GM23338 (cell line): ENCODE results near the gene SHISA6. TPM values are rescaled to one million over a fixed set of nuclear protein-coding genes. Genes with fewer than 3 reads are reported as not detected.

ENCODE experiments used
- ATAC-seq: fragments of 200-7000 bp; cut with Tn5 transposase; 3 replicates; pipeline ENCODE4 v1.9.1; 2020
- DNase-seq: peaks from one replicate; pipeline ENCODE4 v3.0.0-alpha.2; 2015; ENCODE audit warnings: low spot score
- H2AFZ ChIP-seq: fragments of 200-600 bp; sonication (generic); 2 replicates; pipeline ENCODE4 v1.8.0; 2016; ENCODE audit warnings: antibody characterized with exemption, mild to moderate bottlenecking, moderate library complexity
- H3F3A ChIP-seq: fragments of 200-600 bp; sonication (generic); replicated peaks from 2 replicates; pipeline ENCODE4 v1.8.0; 2017; ENCODE audit warnings: antibody characterized with exemption, mixed run types, low read depth
- H3K27ac ChIP-seq: fragments of 200-600 bp; sonication (generic); 2 replicates; pipeline ENCODE4 v1.6.1; 2016; ENCODE audit warnings: low read depth
- H3K27me3 ChIP-seq: fragments of 200-600 bp; sonication (generic); 2 replicates; pipeline ENCODE4 v1.8.0; 2016; ENCODE audit warnings: mild to moderate bottlenecking, mixed run types, moderate library complexity; ENCODE audit not compliant: insufficient read depth
- H3K36me3 ChIP-seq: fragments of 200-600 bp; sonication (generic); 2 replicates; pipeline ENCODE4 v1.8.0; 2016; ENCODE audit warnings: mild to moderate bottlenecking; ENCODE audit not compliant: insufficient read depth
- H3K4me1 ChIP-seq: fragments of 200-600 bp; sonication (generic); 2 replicates; pipeline ENCODE4 v1.8.0; 2016; ENCODE audit warnings: mild to moderate bottlenecking, moderate library complexity; ENCODE audit not compliant: insufficient read depth
- H3K4me2 ChIP-seq: fragments of 200-600 bp; sonication (generic); 2 replicates; pipeline ENCODE4 v1.7.1; 2017; ENCODE audit warnings: mixed run types
- H3K4me3 ChIP-seq: fragments of 200-600 bp; sonication (generic); 2 replicates; pipeline ENCODE4 v1.6.1; 2016; ENCODE audit warnings: mixed run types
- H3K79me2 ChIP-seq: fragments of 200-600 bp; sonication (generic); replicated peaks from 2 replicates; pipeline ENCODE4 v1.8.0; 2017; ENCODE audit warnings: mild to moderate bottlenecking; ENCODE audit not compliant: insufficient read depth
- H3K9me2 ChIP-seq: fragments of 200-600 bp; sonication (generic); 2 replicates; pipeline ENCODE4 v1.8.0; 2017; ENCODE audit not compliant: insufficient read depth
- H4K20me1 ChIP-seq: fragments of 200-600 bp; sonication (generic); replicated peaks from 2 replicates; pipeline ENCODE4 v1.8.0; 2017; ENCODE audit warnings: mild to moderate bottlenecking; ENCODE audit not compliant: insufficient read depth
- H3K27ac Mint-ChIP-seq: 2 replicates; pipeline ENCODE4 v1.8.0; 2020; ENCODE audit warnings: inconsistent platforms, mild to moderate bottlenecking, moderate library complexity, mixed read lengths
- H3K27me3 Mint-ChIP-seq: 3 replicates; pipeline ENCODE4 v1.8.0; 2022; ENCODE audit warnings: low read depth, mild to moderate bottlenecking, moderate library complexity, mixed read lengths, inconsistent platforms; ENCODE audit not compliant: insufficient read depth, poor library complexity
- H3K36me3 Mint-ChIP-seq: 3 replicates; pipeline ENCODE4 v1.8.0; 2021; ENCODE audit warnings: low read depth, mild to moderate bottlenecking, inconsistent platforms, moderate library complexity, mixed read lengths
- H3K4me1 Mint-ChIP-seq: 3 replicates; pipeline ENCODE4 v1.8.0; 2020; ENCODE audit warnings: mild to moderate bottlenecking, inconsistent platforms, mixed read lengths
- H3K4me3 Mint-ChIP-seq: 3 replicates; pipeline ENCODE4 v1.8.0; 2021; ENCODE audit warnings: moderate library complexity, mild to moderate bottlenecking, inconsistent platforms, mixed read lengths
- H3K9me3 Mint-ChIP-seq: 3 replicates; pipeline ENCODE4 v1.8.0; 2020; ENCODE audit warnings: moderate library complexity, mild to moderate bottlenecking, inconsistent platforms, mixed read lengths
- CREB1 ChIP-seq: fragments of 250-450 bp; sonication (Bioruptor Pico); IDR thresholded peaks from 2 replicates; pipeline ENCODE4 v1.5.0; 2020; ENCODE audit warnings: low read depth, mild to moderate bottlenecking, moderate library complexity
- ETS1 ChIP-seq: IDR thresholded peaks from 2 replicates; pipeline ENCODE4 v1.6.1; 2016; ENCODE audit warnings: antibody characterized with exemption
- EZH2 ChIP-seq: fragments of 200-600 bp; sonication (generic); IDR thresholded peaks from one replicate; pipeline ENCODE4 v1.8.0; 2017; ENCODE audit warnings: antibody characterized with exemption, mild to moderate bottlenecking, low read depth; ENCODE audit not compliant: unreplicated experiment
- EZH2phosphoT487 ChIP-seq: fragments of 200-600 bp; sonication (generic); IDR thresholded peaks from one replicate; pipeline ENCODE4 v1.8.1; 2018; ENCODE audit warnings: antibody characterized with exemption; ENCODE audit not compliant: unreplicated experiment
- JUNB ChIP-seq: IDR thresholded peaks from one replicate; pipeline ENCODE4 v1.6.1; 2016; ENCODE audit warnings: antibody characterized with exemption; ENCODE audit not compliant: unreplicated experiment
- REST ChIP-seq: IDR thresholded peaks from one replicate; pipeline ENCODE4 v1.6.1; 2018; ENCODE audit warnings: antibody characterized with exemption; ENCODE audit not compliant: unreplicated experiment
- STAT1 ChIP-seq: IDR thresholded peaks from one replicate; pipeline ENCODE4 v1.6.1; 2016; ENCODE audit warnings: antibody characterized with exemption; ENCODE audit not compliant: unreplicated experiment
- ZNF114 ChIP-seq: fragments of 250-450 bp; sonication (Bioruptor Pico); IDR thresholded peaks from 2 replicates; pipeline ENCODE4 v1.5.0; 2020; ENCODE audit warnings: mild to moderate bottlenecking, moderate library complexity
- ZNF331 ChIP-seq: fragments of 250-450 bp; sonication (Bioruptor Pico); IDR thresholded peaks from 2 replicates; pipeline ENCODE4 v1.5.0; 2020; ENCODE audit warnings: low read depth, mild to moderate bottlenecking, moderate library complexity
- ZNF462 ChIP-seq: fragments of 250-450 bp; sonication (Bioruptor Pico); IDR thresholded peaks from 2 replicates; pipeline ENCODE4 v1.5.0; 2020; ENCODE audit warnings: mild to moderate bottlenecking, moderate library complexity
- polyA plus RNA-seq: library from polyadenylated mRNA; unstranded; fragments of >200 nt; fragmentation: Nextera tagmentation; extraction: Ambion mirVana; gene quantifications from 2 replicates; pipeline ENCODE4 v1.2.1, GENCODE V29; 2016
- total RNA-seq: library from RNA; depleted of rRNA; stranded (reverse); fragments of >200 nt; shearing (Covaris generic); gene quantifications from 2 replicates; pipeline ENCODE4 v1.2.3, GENCODE V29; 2014

Gene SHISA6
- total and polyA plus RNA-seq, 2 experiments from 2014 or later: 0.52 TPM; not detected in 1

DNA sequence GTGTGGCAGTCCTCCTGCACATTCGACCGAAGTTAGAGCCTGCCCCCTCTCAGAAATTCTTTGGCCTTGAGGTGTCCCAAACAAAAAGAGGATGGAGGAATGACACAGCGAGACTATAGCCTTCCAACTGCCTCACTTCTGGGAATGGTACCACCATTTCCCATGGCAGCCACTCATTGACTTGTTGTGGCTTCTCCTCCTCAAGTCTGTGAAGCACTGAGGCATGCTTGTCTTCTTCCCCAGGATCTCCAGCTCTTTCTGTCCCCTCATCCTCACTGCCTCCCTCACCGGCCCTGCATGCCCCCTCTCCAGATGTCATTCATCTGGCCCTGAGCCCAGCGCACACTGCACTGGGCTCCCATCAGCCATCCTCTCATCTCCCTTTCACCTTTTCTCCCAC is 313.5 kb downstream of the SHISA6 start:
- no peak overlapping the region for H3K4me2 ChIP-seq
- TF ChIP-seq ZNF331 (CRISPR knock-in tag) (no peak), EZH2 (no peak)
- no peaks in the 10 kb centered on the region for H3F3A ChIP-seq
- ATAC-seq: no peak
- no peaks in the 10 kb centered on the region for H3K9me2 ChIP-seq
- H3K27me3 Mint-ChIP-seq: peaks cover 2% of the 10 kb centered on the region
- H3K27ac ChIP-seq: no peak overlapping the region
- H3K27ac Mint-ChIP-seq: no peak overlapping the region
- no peaks in the 10 kb centered on the region for H3K36me3 ChIP-seq
- peaks cover 53% of the 10 kb centered on the region for H3K36me3 Mint-ChIP-seq
- no peaks in the 10 kb centered on the region for H3K79me2 ChIP-seq
- H3K4me1 Mint-ChIP-seq: no peaks in the 10 kb centered on the region
- H3K27me3 ChIP-seq: no peaks in the 10 kb centered on the region
- DNase-seq: no peak
- H3K4me3 ChIP-seq: no peak overlapping the region
- no peaks in the 10 kb centered on the region for H4K20me1 ChIP-seq
- H2AFZ ChIP-seq: no peak overlapping the region
- H3K4me3 Mint-ChIP-seq: no peak overlapping the region
- H3K4me1 ChIP-seq: no peaks in the 10 kb centered on the region
- peaks cover 98% of the 10 kb centered on the region for H3K9me3 Mint-ChIP-seq

GRCh38 chr17:11555530-11555929 is 314.5 kb downstream of the SHISA6 start:
- Mint-ChIP-seq H3K4me3 (no peak overlapping the region), H3K27me3 (peaks cover 2% of the 10 kb centered on the region), H3K36me3 (peaks cover 50% of the 10 kb centered on the region), H3K27ac (no peak overlapping the region), H3K9me3 (peaks cover 98% of the 10 kb centered on the region), H3K4me1 (no peaks in the 10 kb centered on the region)
- DNase-seq (no peak), ATAC-seq (no peak)
- Histone ChIP-seq H4K20me1 (no peaks in the 10 kb centered on the region), H3K4me2 (no peak overlapping the region), H3F3A (no peaks in the 10 kb centered on the region), H3K36me3 (no peaks in the 10 kb centered on the region), H3K79me2 (no peaks in the 10 kb centered on the region), H3K4me3 (no peak overlapping the region), H3K27ac (no peak overlapping the region), H2AFZ (no peak overlapping the region), H3K4me1 (no peaks in the 10 kb centered on the region), H3K9me2 (no peaks in the 10 kb centered on the region), H3K27me3 (no peaks in the 10 kb centered on the region)
- TF ChIP-seq ZNF114 (CRISPR knock-in tag) (no peak), REST (no peak), ETS1 (no peak), ZNF331 (CRISPR knock-in tag) (no peak), CREB1 (CRISPR knock-in tag) (no peak), JUNB (no peak), EZH2 (no peak), ZNF462 (no peak), EZH2phosphoT487 (no peak), STAT1 (no peak)
